HepG2 (cell line): ENCODE measurements around the gene CDHR1.

ENCODE experiments used
- FOXK2 ChIP-seq: fragments of 450-650 bp; IDR thresholded peaks from 2 replicates; pipeline ENCODE4 v1.6.1; 2016
- ZNF274 ChIP-seq: sonication (generic); formaldehyde crosslinking; IDR thresholded peaks from 2 replicates; pipeline ENCODE4 v1.5.1; 2020; ENCODE audit warnings: mild to moderate bottlenecking, missing genetic modification reagents
- TF ChIP-seq, protein P1 (sequence below): sonication (generic); formaldehyde crosslinking; IDR thresholded peaks from 2 replicates; pipeline ENCODE4 v1.4.0; 2020; ENCODE audit warnings: missing genetic modification reagents
- TF ChIP-seq, protein P2 (sequence below): sonication (generic); formaldehyde crosslinking; IDR thresholded peaks from 2 replicates; pipeline ENCODE4 v1.4.0; 2020; ENCODE audit warnings: missing genetic modification reagents
- TF ChIP-seq, protein P3 (sequence below): sonication (generic); formaldehyde crosslinking; IDR thresholded peaks from 2 replicates; pipeline ENCODE4 v1.4.0; 2020; ENCODE audit warnings: missing genetic modification reagents, borderline replicate concordance

DNA sequence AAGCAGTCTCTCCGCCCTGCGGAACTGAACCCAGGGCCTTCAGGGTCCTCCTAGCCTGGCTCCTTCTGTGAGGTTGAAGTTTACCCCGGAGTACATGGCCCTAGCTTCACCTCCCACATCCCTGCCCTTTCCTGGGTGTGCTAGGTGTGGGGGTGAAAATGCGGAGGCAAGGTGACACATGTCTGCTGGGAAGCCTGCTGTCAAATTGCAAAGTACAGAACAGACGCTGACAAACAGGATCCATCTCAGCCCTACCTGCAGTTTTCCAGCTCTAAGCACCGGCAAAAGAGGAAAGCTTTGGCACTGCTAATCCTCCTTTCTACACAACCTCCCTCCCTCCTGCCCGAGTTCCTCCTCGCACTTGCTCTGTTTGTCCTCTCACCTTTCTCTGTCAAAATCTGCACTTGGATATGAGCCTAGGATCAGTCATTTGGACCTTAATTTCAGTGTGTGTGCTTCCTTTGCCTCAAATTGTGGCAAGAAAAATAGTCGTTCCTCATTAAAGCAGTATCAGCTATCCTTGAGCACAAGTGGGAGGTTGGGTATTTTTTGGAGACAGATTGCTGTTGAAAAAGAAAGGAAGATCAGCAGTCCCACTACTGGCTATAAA, 35.2 kb upstream of the CDHR1 start:
- no peak for TF ChIP-seq FOXK2
- TF ChIP-seq, protein P1, sequence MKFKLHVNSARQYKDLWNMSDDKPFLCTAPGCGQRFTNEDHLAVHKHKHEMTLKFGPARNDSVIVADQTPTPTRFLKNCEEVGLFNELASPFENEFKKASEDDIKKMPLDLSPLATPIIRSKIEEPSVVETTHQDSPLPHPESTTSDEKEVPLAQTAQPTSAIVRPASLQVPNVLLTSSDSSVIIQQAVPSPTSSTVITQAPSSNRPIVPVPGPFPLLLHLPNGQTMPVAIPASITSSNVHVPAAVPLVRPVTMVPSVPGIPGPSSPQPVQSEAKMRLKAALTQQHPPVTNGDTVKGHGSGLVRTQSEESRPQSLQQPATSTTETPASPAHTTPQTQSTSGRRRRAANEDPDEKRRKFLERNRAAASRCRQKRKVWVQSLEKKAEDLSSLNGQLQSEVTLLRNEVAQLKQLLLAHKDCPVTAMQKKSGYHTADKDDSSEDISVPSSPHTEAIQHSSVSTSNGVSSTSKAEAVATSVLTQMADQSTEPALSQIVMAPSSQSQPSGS (CRISPR knock-in tag) = no peak
- no peak for TF ChIP-seq ZNF274 (CRISPR knock-in tag)
- TF ChIP-seq, protein P2, sequence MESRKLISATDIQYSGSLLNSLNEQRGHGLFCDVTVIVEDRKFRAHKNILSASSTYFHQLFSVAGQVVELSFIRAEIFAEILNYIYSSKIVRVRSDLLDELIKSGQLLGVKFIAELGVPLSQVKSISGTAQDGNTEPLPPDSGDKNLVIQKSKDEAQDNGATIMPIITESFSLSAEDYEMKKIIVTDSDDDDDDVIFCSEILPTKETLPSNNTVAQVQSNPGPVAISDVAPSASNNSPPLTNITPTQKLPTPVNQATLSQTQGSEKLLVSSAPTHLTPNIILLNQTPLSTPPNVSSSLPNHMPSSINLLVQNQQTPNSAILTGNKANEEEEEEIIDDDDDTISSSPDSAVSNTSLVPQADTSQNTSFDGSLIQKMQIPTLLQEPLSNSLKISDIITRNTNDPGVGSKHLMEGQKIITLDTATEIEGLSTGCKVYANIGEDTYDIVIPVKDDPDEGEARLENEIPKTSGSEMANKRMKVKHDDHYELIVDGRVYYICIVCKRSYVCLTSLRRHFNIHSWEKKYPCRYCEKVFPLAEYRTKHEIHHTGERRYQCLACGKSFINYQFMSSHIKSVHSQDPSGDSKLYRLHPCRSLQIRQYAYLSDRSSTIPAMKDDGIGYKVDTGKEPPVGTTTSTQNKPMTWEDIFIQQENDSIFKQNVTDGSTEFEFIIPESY (CRISPR knock-in tag) = no peak
- TF ChIP-seq, protein P3, sequence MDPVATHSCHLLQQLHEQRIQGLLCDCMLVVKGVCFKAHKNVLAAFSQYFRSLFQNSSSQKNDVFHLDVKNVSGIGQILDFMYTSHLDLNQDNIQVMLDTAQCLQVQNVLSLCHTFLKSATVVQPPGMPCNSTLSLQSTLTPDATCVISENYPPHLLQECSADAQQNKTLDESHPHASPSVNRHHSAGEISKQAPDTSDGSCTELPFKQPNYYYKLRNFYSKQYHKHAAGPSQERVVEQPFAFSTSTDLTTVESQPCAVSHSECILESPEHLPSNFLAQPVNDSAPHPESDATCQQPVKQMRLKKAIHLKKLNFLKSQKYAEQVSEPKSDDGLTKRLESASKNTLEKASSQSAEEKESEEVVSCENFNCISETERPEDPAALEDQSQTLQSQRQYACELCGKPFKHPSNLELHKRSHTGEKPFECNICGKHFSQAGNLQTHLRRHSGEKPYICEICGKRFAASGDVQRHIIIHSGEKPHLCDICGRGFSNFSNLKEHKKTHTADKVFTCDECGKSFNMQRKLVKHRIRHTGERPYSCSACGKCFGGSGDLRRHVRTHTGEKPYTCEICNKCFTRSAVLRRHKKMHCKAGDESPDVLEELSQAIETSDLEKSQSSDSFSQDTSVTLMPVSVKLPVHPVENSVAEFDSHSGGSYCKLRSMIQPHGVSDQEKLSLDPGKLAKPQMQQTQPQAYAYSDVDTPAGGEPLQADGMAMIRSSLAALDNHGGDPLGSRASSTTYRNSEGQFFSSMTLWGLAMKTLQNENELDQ = no peak
